Gastroesophageal sphincter (tissue), 4 donors: ENCODE results near the gene AFAP1. TPM values are rescaled to one million over a fixed set of nuclear protein-coding genes. Genes with fewer than 3 reads are reported as not detected.

Experiments used
- ATAC-seq: fragments of 150-250 bp; one replicate; pipeline ENCODE4 v1.9.1; 2016; ENCODE audit warnings: mild to moderate bottlenecking, moderate library complexity
- H3K27ac ChIP-seq, 4 donors: fragments of 200-600 bp; sonication (generic) in 3 of 4; 1 replicate in 3 of 4; 2 replicates in 1 of 4; pipeline ENCODE4 v1.5.1; 2016 to 2019
- H3K27me3 ChIP-seq: fragments of 200-600 bp; sonication (generic); one replicate; pipeline ENCODE4 v1.5.1; 2019
- H3K36me3 ChIP-seq, 2 donors: fragments of 200-600 bp; sonication (generic); one replicate each; pipeline ENCODE4 v1.5.1; 2019; ENCODE audit warnings: control low read depth in 1 of 2
- H3K4me1 ChIP-seq, 3 donors: fragments of 200-600 bp; sonication (generic); 1 replicate in 2 of 3; 2 replicates in 1 of 3; pipeline ENCODE4 v1.5.1; 2016 to 2019; ENCODE audit warnings: control low read depth in 2 of 3
- H3K4me3 ChIP-seq, 2 donors: fragments of 200-600 bp; sonication (generic); one replicate each; pipeline ENCODE4 v1.5.1; 2019; ENCODE audit warnings: mild to moderate bottlenecking in 1 of 2, moderate library complexity in 1 of 2
- H3K9me3 ChIP-seq, 3 donors: fragments of 200-600 bp; sonication (generic); one replicate each; pipeline ENCODE4 v1.5.1; 2017 to 2019; ENCODE audit warnings: control low read depth in 2 of 3
- EP300 ChIP-seq: sonication (generic); formaldehyde crosslinking; IDR thresholded peaks from one replicate; pipeline ENCODE4 v1.6.1; 2017; ENCODE audit warnings: antibody characterized with exemption, mild to moderate bottlenecking
- POLR2A ChIP-seq, 2 donors: fragments of 450-650 bp; IDR thresholded peaks; one replicate each; pipeline ENCODE4 v1.6.1; 2017; ENCODE audit warnings: antibody characterized with exemption in 2 of 2, mild to moderate bottlenecking in 2 of 2, moderate library complexity in 1 of 2
- POLR2AphosphoS5 ChIP-seq: sonication (generic); formaldehyde crosslinking; IDR thresholded peaks from one replicate; pipeline ENCODE4 v1.6.1; 2017; ENCODE audit warnings: antibody characterized with exemption
- WGBS, 2 donors: methylation state at CpG; one replicate each; pipeline ENCODE4 v1.1.5; 2018; ENCODE audit warnings: low coverage in 1 of 2; 5-methylcytosine and 5-hydroxymethylcytosine counted together
- total RNA-seq, 4 donors: library from RNA; depleted of rRNA; stranded (reverse); fragments of >200 nt; gene quantifications; one replicate each; pipeline ENCODE4 v1.1.0, GENCODE V29; 2016
- TF ChIP-seq, protein P1 (sequence below), 4 experiments: fragments of 200-600 bp in 2 of 4; fragments of 450-650 bp in 2 of 4; sonication (generic) in 1 of 4; IDR thresholded peaks; one replicate each; pipeline ENCODE4 v1.5.1; 2017 to 2019; ENCODE audit warnings: antibody characterized with exemption in 4 of 4, mild to moderate bottlenecking in 2 of 4, moderate library complexity in 2 of 4

The AFAP1 gene
- total RNA-seq, 4 donors from 2014 or later, result 32.0 to 79.7 (median 48.1) TPM

DNA sequence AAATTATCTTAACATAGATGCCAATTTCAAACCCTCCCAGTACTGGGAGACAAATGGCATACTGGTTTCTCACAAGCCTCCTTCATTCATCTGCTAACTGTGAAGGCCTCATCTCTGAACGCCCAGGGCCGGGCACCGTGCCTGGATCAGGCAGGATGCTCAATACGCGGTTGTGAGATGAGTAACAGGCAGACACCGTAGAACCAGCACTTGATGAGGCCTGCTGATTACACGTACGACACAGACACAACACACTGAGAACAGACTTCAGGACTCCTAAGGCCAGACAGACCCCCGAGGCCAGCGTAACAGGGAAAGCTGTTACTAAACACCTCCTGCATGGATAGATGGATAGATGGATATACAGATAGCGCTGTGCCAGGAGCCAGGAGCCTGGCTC, 154.6 kb downstream of the AFAP1 start:
- TF ChIP-seq POLR2AphosphoS5 (no peak), EP300 (no peak), POLR2A (IDR thresholded peaks at IDR 0.05) (no peak)
- TF ChIP-seq, protein P1, sequence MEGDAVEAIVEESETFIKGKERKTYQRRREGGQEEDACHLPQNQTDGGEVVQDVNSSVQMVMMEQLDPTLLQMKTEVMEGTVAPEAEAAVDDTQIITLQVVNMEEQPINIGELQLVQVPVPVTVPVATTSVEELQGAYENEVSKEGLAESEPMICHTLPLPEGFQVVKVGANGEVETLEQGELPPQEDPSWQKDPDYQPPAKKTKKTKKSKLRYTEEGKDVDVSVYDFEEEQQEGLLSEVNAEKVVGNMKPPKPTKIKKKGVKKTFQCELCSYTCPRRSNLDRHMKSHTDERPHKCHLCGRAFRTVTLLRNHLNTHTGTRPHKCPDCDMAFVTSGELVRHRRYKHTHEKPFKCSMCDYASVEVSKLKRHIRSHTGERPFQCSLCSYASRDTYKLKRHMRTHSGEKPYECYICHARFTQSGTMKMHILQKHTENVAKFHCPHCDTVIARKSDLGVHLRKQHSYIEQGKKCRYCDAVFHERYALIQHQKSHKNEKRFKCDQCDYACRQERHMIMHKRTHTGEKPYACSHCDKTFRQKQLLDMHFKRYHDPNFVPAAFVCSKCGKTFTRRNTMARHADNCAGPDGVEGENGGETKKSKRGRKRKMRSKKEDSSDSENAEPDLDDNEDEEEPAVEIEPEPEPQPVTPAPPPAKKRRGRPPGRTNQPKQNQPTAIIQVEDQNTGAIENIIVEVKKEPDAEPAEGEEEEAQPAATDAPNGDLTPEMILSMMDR (IDR thresholded peaks at IDR 0.05), result no peak
- peaks cover 0 to 49% of the 10 kb centered on the region in 2 donors for H3K36me3 ChIP-seq
- no peak overlapping the region for H3K4me3 ChIP-seq
- H3K27ac ChIP-seq, result no peak overlapping the region
- no peaks in the 10 kb centered on the region for H3K9me3 ChIP-seq
- peaks cover 0 to 52% (median 26%) of the 10 kb centered on the region in 3 donors for H3K4me1 ChIP-seq
- 88 to 100% methylated on average over 1 to 11 of the region's 11 CpGs for WGBS, 2 donors
- ATAC-seq, result no peak
- H3K27me3 ChIP-seq, result no peaks in the 10 kb centered on the region

DNA sequence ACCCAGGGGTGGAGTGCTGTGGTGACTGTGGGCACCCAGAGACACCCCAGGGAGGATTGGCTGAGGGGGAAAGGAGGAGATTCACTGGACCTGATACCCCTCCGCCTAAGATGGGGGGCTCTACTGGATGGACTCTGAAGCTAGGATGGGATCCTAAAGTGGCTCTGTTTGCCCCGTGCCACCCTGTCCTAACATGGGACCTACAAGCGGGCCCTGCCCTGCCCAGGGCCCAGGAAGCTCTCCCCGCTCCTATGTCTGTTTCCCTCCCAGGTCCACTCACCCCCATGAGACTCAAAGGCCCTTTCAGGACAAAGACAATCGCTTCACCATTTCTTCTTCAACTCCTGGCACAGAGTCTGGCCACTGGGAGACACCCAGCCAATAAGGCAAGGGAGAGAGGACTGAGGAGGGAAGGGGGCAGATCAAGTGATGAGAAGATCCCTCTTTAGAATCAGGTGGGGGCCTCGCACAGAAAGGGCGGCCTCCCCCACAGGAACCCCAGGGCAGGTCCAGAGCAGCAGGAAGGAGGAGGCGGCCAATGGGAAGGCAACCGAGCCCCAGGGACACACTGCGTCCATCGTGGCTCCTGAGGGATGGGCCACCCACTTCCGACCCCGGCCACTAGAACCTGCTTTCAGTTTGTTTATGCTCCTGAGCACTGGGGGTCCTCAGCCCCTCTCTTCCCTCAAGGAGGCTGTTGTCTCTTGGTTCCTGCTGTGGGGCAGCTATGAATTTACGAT, 155.4 kb downstream of the AFAP1 start:
- Histone ChIP-seq H3K27me3 (no peaks in the 10 kb centered on the region), H3K36me3 (peaks cover 0 to 49% of the 10 kb centered on the region in 2 donors), H3K4me1 (peaks cover 0 to 52% (median 20%) of the 10 kb centered on the region in 3 donors), H3K9me3 (no peaks in the 10 kb centered on the region), H3K4me3 (no peak overlapping the region), H3K27ac (peak overlapping the region in 1 of 4 donors; percentile 1)
- ATAC-seq, result no peak
- TF ChIP-seq POLR2AphosphoS5 (no peak), POLR2A (IDR thresholded peaks at IDR 0.05) (no peak), EP300 (no peak)
- TF ChIP-seq, protein P1 (IDR thresholded peaks at IDR 0.05), result no peak
- WGBS, 2 donors, result 100% methylated on average over 1 of the region's 14 CpGs; no CpG with 5 or more reads in 1 of the 2 donors

DNA sequence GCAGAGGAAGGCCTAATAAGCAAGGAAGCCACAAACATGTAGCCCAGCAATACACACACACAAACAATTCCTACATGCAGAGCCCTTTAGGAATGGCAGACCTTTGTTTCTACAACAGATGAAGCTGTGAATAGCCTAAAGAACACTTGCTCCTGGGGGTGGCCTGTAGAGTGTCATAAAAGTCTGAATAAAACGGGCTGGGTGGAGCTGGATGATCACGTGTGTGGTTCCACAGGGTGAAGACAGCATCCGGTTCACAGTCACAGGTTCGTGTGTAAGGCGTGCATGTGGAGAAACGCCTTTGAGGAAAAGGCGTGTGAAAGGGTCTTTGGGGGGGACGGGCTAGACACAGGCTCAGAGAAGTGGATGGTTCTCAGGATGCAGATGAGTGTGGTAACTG, 156.1 kb downstream of the AFAP1 start:
- Histone ChIP-seq H3K27ac (peak overlapping the region in 1 of 4 donors; percentile 48), H3K27me3 (no peaks in the 10 kb centered on the region), H3K36me3 (peaks cover 0 to 49% of the 10 kb centered on the region in 2 donors)

DNA sequence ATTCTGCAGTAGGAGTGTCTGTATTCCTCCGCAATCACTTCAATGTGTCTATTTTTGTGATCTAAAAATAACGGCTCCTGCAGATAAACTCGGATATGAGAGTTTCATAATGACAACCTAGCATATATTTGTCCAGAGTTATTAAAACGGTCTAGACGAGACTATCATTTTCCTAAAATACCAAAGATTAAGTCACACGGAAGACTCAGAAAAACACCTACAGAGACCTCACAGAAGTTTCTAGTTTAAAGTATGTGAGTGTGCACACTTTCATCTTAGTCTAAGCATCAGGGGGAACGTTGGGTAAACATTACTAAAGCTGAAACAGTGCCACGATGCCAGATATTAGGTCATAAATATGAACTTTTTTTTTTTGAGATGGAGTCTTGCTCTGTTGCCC, 156.9 kb downstream of the AFAP1 start:
- TF ChIP-seq EP300 (no peak), POLR2A (IDR thresholded peaks at IDR 0.05) (no peak), POLR2AphosphoS5 (no peak)
- TF ChIP-seq, protein P1 (IDR thresholded peaks at IDR 0.05), result no peak
- WGBS, 2 donors, result 22 to 23% methylated on average over 8 of the region's 8 CpGs
- Histone ChIP-seq H3K27me3 (no peaks in the 10 kb centered on the region), H3K36me3 (peaks cover 0 to 51% of the 10 kb centered on the region in 2 donors), H3K9me3 (no peaks in the 10 kb centered on the region), H3K27ac (peak overlapping the region in 3 of 4 donors; percentile 25 to 48 (median 33)), H3K4me1 (peaks cover 0 to 58% (median 16%) of the 10 kb centered on the region in 3 donors), H3K4me3 (no peak overlapping the region)
- ATAC-seq, result no peak

More for the DNA sequence above, 156.1 kb downstream of the AFAP1 start:
- no peak for ATAC-seq
- Histone ChIP-seq H3K4me3 (no peak overlapping the region), H3K4me1 (peaks cover 0 to 52% (median 16%) of the 10 kb centered on the region in 3 donors), H3K9me3 (no peaks in the 10 kb centered on the region)
- WGBS, 2 donors, result 87% methylated on average over 8 of the region's 8 CpGs; no CpG with 5 or more reads in 1 of the 2 donors
- no peak for TF ChIP-seq POLR2A (IDR thresholded peaks at IDR 0.05)
- TF ChIP-seq POLR2AphosphoS5, result no peak
- TF ChIP-seq, protein P1 (IDR thresholded peaks at IDR 0.05), result no peak
- no peak for TF ChIP-seq EP300

DNA sequence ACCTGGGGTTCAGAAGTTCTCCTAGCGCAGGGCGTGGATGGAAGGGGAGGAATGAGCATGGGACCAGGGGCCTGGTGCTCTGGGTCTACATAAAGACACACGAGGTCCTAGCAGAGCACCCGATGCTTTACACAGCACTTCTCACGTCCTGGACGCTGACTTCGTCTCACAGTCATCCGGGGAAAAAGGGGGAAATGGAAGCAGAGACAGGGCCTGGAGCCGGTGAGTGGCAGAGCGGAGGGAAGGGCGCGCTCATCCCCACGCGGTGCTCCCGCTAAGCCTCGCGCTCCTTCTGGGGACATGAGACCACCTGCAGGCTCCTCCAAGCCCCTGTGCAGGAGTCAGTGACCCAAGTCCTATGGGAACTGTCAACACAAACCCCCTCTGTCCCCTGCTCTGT, 157.7 kb downstream of the AFAP1 start:
- no peak for TF ChIP-seq POLR2A (IDR thresholded peaks at IDR 0.05)
- no peak for TF ChIP-seq EP300
- TF ChIP-seq, protein P1 (IDR thresholded peaks at IDR 0.05), result no peak
- TF ChIP-seq POLR2AphosphoS5, result no peak
- no peak for ATAC-seq
- WGBS, 2 donors, result 52 to 72% methylated on average over 5 to 10 of the region's 17 CpGs
- Histone ChIP-seq H3K27ac (peak overlapping the region in 3 of 4 donors; percentile 22 to 48 (median 33)), H3K27me3 (no peaks in the 10 kb centered on the region), H3K9me3 (no peaks in the 10 kb centered on the region), H3K4me1 (peaks cover 0 to 58% (median 16%) of the 10 kb centered on the region in 3 donors), H3K4me3 (no peak overlapping the region), H3K36me3 (peaks cover 0 to 51% of the 10 kb centered on the region in 2 donors)
